NT2/D1 (cell line): Measurements from ENCODE around the gene SUMO4.
"Not testable (repeated sequence)": the region's sequence is repeated elsewhere in the genome, so short reads cannot be mapped to it uniquely, and the experiment has no call there.

Experiments used
- DNase-seq: peaks from one replicate; pipeline ENCODE4 v3.0.0-alpha.2; 2011; ENCODE audit warnings: low read depth, low spot score
- H3K27me3 ChIP-seq: 2 replicates; pipeline ENCODE4 v1.6.0; 2011; ENCODE audit warnings: mild to moderate bottlenecking; ENCODE audit not compliant: insufficient read length, insufficient read depth
- H3K36me3 ChIP-seq: 2 replicates; pipeline ENCODE4 v1.6.1; 2011; ENCODE audit warnings: mild to moderate bottlenecking, low read length, mixed read lengths; ENCODE audit not compliant: insufficient read depth, insufficient read length
- H3K4me1 ChIP-seq: 2 replicates; pipeline ENCODE4 v1.5.1; 2011; ENCODE audit not compliant: insufficient read depth, insufficient read length
- H3K4me3 ChIP-seq: 2 replicates; pipeline ENCODE4 v1.5.1; 2011; ENCODE audit warnings: low read depth; ENCODE audit not compliant: insufficient read length
- H3K9ac ChIP-seq: 2 replicates; pipeline ENCODE4 v1.6.0; 2011; ENCODE audit warnings: low read depth; ENCODE audit not compliant: insufficient read length
- H3K9me3 ChIP-seq: 2 replicates; pipeline ENCODE4 v1.5.1; 2011; ENCODE audit warnings: mild to moderate bottlenecking, low read length; ENCODE audit not compliant: insufficient read depth
- SUZ12 ChIP-seq: IDR thresholded peaks from 2 replicates; pipeline ENCODE4 v1.6.1; 2011; ENCODE audit not compliant: insufficient read length, insufficient read depth; ENCODE audit errors: extremely low read depth
- YY1 ChIP-seq: IDR thresholded peaks from 2 replicates; pipeline ENCODE4 v1.6.1; 2011; ENCODE audit not compliant: insufficient read length, insufficient read depth
- ZNF274 ChIP-seq: IDR thresholded peaks from 2 replicates; pipeline ENCODE4 v1.6.1; 2011; ENCODE audit warnings: mild to moderate bottlenecking, low read depth, low read length

The SUMO4 gene

GRCh38 chr6:149441740-149442139, 41.7 kb downstream of the SUMO4 start:
- Histone ChIP-seq H3K36me3 (no peaks in the 10 kb centered on the region), H3K4me1 (peaks cover 2% of the 10 kb centered on the region), H3K9ac (no peak overlapping the region), H3K9me3 (peaks cover 4% of the 10 kb centered on the region; the same call in 1 of the 2 replicates), H3K4me3 (no peak overlapping the region), H3K27me3 (no peaks in the 10 kb centered on the region)
- TF ChIP-seq ZNF274 (no peak), SUZ12 (no peak), YY1 (no peak)
- no peak for DNase-seq

GRCh38 chr6:149443411-149444181, 43.5 kb downstream of the SUMO4 start:
- Histone ChIP-seq H3K27me3 (no peaks in the 10 kb centered on the region), H3K9ac (no peak overlapping the region), H3K36me3 (no peaks in the 10 kb centered on the region), H3K4me1 (peaks cover 2% of the 10 kb centered on the region), H3K4me3 (no peak overlapping the region), H3K9me3 (peaks cover 4% of the 10 kb centered on the region; the same call in 1 of the 2 replicates)
- no peak for TF ChIP-seq ZNF274
- TF ChIP-seq SUZ12 = no peak
- DNase-seq = no peak

GRCh38 chr6:149444360-149445094, 44.5 kb downstream of the SUMO4 start:
- H3K36me3 ChIP-seq, H3K27me3 ChIP-seq, H3K4me1 ChIP-seq, H3K9ac ChIP-seq, DNase-seq, H3K4me3 ChIP-seq, H3K9me3 ChIP-seq: not testable (repeated sequence)

GRCh38 chr6:149445095-149445466, 45.0 kb downstream of the SUMO4 start:
- TF ChIP-seq ZNF274 (no peak), SUZ12 (no peak), YY1 (no peak)
- H3K9me3 ChIP-seq = peaks cover 4% of the 10 kb centered on the region; the same call in 1 of the 2 replicates
- peaks cover 2% of the 10 kb centered on the region for H3K4me1 ChIP-seq
- H3K27me3 ChIP-seq = peaks cover 5% of the 10 kb centered on the region
- no peak overlapping the region for H3K9ac ChIP-seq
- no peaks in the 10 kb centered on the region for H3K36me3 ChIP-seq
- no peak overlapping the region for H3K4me3 ChIP-seq
- no peak for DNase-seq

- TF ChIP-seq SUZ12 = no peak
- no peak for TF ChIP-seq ZNF274
- TF ChIP-seq YY1 = no peak
- no peak overlapping the region for H3K4me3 ChIP-seq
- peaks cover 2% of the 10 kb centered on the region for H3K4me1 ChIP-seq
- no peak overlapping the region for H3K9ac ChIP-seq
- H3K36me3 ChIP-seq = no peaks in the 10 kb centered on the region
- H3K27me3 ChIP-seq = peaks cover 10% of the 10 kb centered on the region
- peaks cover 4% of the 10 kb centered on the region; the same call in 1 of the 2 replicates for H3K9me3 ChIP-seq
- DNase-seq = no peak
These were observed 45.5 kb downstream of the SUMO4 start for GRCh38 chr6:149445573-149445972.

GRCh38 chr6:149446791-149447376, 46.8 kb downstream of the SUMO4 start:
- no peaks in the 10 kb centered on the region for H3K4me1 ChIP-seq
- TF ChIP-seq SUZ12 = no peak
- TF ChIP-seq ZNF274 = no peak
- no peak for TF ChIP-seq YY1
- no peak overlapping the region for H3K4me3 ChIP-seq
- DNase-seq = no peak
- H3K27me3 ChIP-seq = peaks cover 23% of the 10 kb centered on the region
- peaks cover 4% of the 10 kb centered on the region; the same call in 1 of the 2 replicates for H3K9me3 ChIP-seq
- H3K9ac ChIP-seq = no peak overlapping the region
- no peaks in the 10 kb centered on the region for H3K36me3 ChIP-seq

GRCh38 chr6:149448821-149449453, 48.9 kb downstream of the SUMO4 start:
- H3K4me3 ChIP-seq = no peak overlapping the region
- TF ChIP-seq SUZ12 (no peak), YY1 (no peak), ZNF274 (no peak)
- no peaks in the 10 kb centered on the region for H3K36me3 ChIP-seq
- peaks cover 4% of the 10 kb centered on the region; the same call in 1 of the 2 replicates for H3K9me3 ChIP-seq
- no peak for DNase-seq
- no peak overlapping the region for H3K9ac ChIP-seq
- H3K27me3 ChIP-seq = peaks cover 31% of the 10 kb centered on the region
- H3K4me1 ChIP-seq = no peaks in the 10 kb centered on the region
